HG03280 (cell line): ENCODE data around the gene RDH5.
A peak's percentile ranks its signal among the peaks of the same experiment; 100 is the strongest.

Source experiments
- ATAC-seq: cut with Tn5 transposase; IDR thresholded peaks from one replicate; pipeline ENCODE4 v1.9.1; 2021; ENCODE audit warnings: mild to moderate bottlenecking, moderate library complexity; ENCODE audit not compliant: unreplicated experiment

RDH5 gene

GRCh38 chr12:55727643-55728185 is 7.5 kb downstream of the RDH5 start:
- ATAC-seq: no peak

GRCh38 chr12:55728186-55728938 is 8.2 kb downstream of the RDH5 start:
- peak; percentile 19 for ATAC-seq

- peak; percentile 75 for ATAC-seq
These were observed 9.0 kb downstream of the RDH5 start, which contains the start of gene CD63 for GRCh38 chr12:55728939-55729818. TSS of gene CD63 (minus strand) at chr12:55729009. CDS start at chr12:55728341, 668 bp downstream.

GRCh38 chr12:55729819-55730818 is 9.9 kb downstream of the RDH5 start:
- peak; percentile 30 for ATAC-seq

GRCh38 chr12:55732288-55732687 is 12.1 kb downstream of the RDH5 start:
- ATAC-seq: no peak

GRCh38 chr12:55733021-55733555 is 12.9 kb downstream of the RDH5 start:
- ATAC-seq: no peak

- ATAC-seq: no peak
These were observed 13.7 kb downstream of the RDH5 start for GRCh38 chr12:55733858-55734257.

GRCh38 chr12:55734595-55734994 is 14.4 kb downstream of the RDH5 start:
- ATAC-seq: no peak

GRCh38 chr12:55736076-55736475 is 15.9 kb downstream of the RDH5 start:
- ATAC-seq: no peak

- no peak for ATAC-seq
These were observed 16.8 kb downstream of the RDH5 start for GRCh38 chr12:55736780-55737580.

- no peak for ATAC-seq
These were observed 17.5 kb downstream of the RDH5 start for GRCh38 chr12:55737581-55738122.

GRCh38 chr12:55738123-55739024 is 18.2 kb downstream of the RDH5 start:
- ATAC-seq: peak; percentile 81

GRCh38 chr12:55739025-55739378 is 18.8 kb downstream of the RDH5 start:
- ATAC-seq: no peak

- ATAC-seq: no peak
These were observed 21.9 kb downstream of the RDH5 start for GRCh38 chr12:55741931-55742680.

GRCh38 chr12:55742719-55743405 is 22.7 kb downstream of the RDH5 start, which contains the start of gene GDF11:
TSS of gene GDF11 (plus strand) at chr12:55743122. CDS start at chr12:55743317, 195 bp downstream.
- peak; percentile 37 for ATAC-seq
